Fibroblast of lung (primary cell): Measurements from ENCODE around the gene MYRF. TPM values are rescaled to one million over a fixed set of nuclear protein-coding genes. Genes with fewer than 3 reads are reported as not detected.

ENCODE experiments used
- DNase-seq, 2 donors: peaks; one replicate each; pipeline versions ENCODE4 v3.0.0 to v3.0.0-alpha.2; 2010; ENCODE audit warnings: low read depth in 2 of 2
- H2AFZ ChIP-seq: 2 replicates; pipeline ENCODE4 v1.5.1; 2012; ENCODE audit warnings: low read length, control low read depth, inconsistent platforms
- H3K27ac ChIP-seq: 2 replicates; pipeline ENCODE4 v1.5.1; 2011; ENCODE audit warnings: low read length, control low read depth; ENCODE audit not compliant: insufficient read depth
- H3K27me3 ChIP-seq: 2 replicates; pipeline ENCODE4 v1.5.1; 2011; ENCODE audit warnings: mild to moderate bottlenecking, low read length; ENCODE audit not compliant: control insufficient read depth, insufficient read depth
- H3K36me3 ChIP-seq: 2 replicates; pipeline ENCODE4 v1.5.1; 2011; ENCODE audit warnings: low read length; ENCODE audit not compliant: control insufficient read depth, insufficient read depth
- H3K4me1 ChIP-seq: 2 replicates; pipeline ENCODE4 v1.5.1; 2011; ENCODE audit warnings: low read length; ENCODE audit not compliant: control insufficient read depth, insufficient read depth; ENCODE audit errors: extremely low read depth
- H3K4me2 ChIP-seq: 2 replicates; pipeline ENCODE4 v1.5.1; 2011; ENCODE audit warnings: low read length, control low read depth; ENCODE audit not compliant: insufficient read depth; ENCODE audit errors: extremely low read depth
- H3K4me3 ChIP-seq, 4 experiments: fragments of 200-600 bp in 1 of 4; sonication (generic) in 1 of 4; replicated peaks in 1 of 4; 2 replicates each; pipeline ENCODE4 v1.5.1; 2011 to 2016; ENCODE audit warnings: low read length in 4 of 4, low read depth in 3 of 4, mild to moderate bottlenecking in 3 of 4, control low read depth in 2 of 4, inconsistent platforms in 1 of 4, mixed read lengths in 1 of 4; ENCODE audit not compliant: insufficient read depth in 1 of 4; ENCODE audit errors: control extremely low read depth in 1 of 4
- H3K79me2 ChIP-seq: 2 replicates; pipeline ENCODE4 v1.5.1; 2012; ENCODE audit warnings: mild to moderate bottlenecking, low read length, inconsistent platforms; ENCODE audit not compliant: control insufficient read depth, insufficient read depth
- H3K9ac ChIP-seq: 2 replicates; pipeline ENCODE4 v1.5.1; 2011; ENCODE audit warnings: mild to moderate bottlenecking, low read length, control low read depth; ENCODE audit not compliant: insufficient read depth
- H3K9me3 ChIP-seq: 2 replicates; pipeline ENCODE4 v1.5.1; 2012; ENCODE audit warnings: low read depth, low read length; ENCODE audit not compliant: control insufficient read depth, insufficient read depth
- H4K20me1 ChIP-seq: 2 replicates; pipeline ENCODE4 v1.5.1; 2011; ENCODE audit warnings: low read length; ENCODE audit not compliant: control insufficient read depth, insufficient read depth; ENCODE audit errors: extremely low read depth
- EZH2 ChIP-seq: IDR thresholded peaks from 2 replicates; pipeline ENCODE4 v1.5.1; 2012; ENCODE audit warnings: low read length, control low read depth, mild to moderate bottlenecking; ENCODE audit errors: missing control alignments
- polyA plus RNA-seq, 2 donors: library from polyadenylated mRNA; depleted of rRNA in 1 of 2; stranded (reverse) in 1 of 2; unstranded in 1 of 2; fragments of >200 nt; gene quantifications; 2 replicates each; pipeline ENCODE4 v1.2.1, GENCODE V29; 2011 to 2012; ENCODE audit warnings: missing spikeins in 1 of 2
- total RNA-seq: library from RNA; depleted of rRNA; stranded (reverse); fragments of >200 nt; gene quantifications from 2 replicates; pipeline ENCODE4 v1.2.1, GENCODE V29; 2014
- TF ChIP-seq, protein P1 (sequence below), 2 donors: IDR thresholded peaks in 1 of 2; conservative IDR thresholded peaks in 1 of 2; 1 replicate in 1 of 2; 2 replicates in 1 of 2; pipeline ENCODE4 v1.5.1; 2011 to 2012; ENCODE audit warnings: low read length in 2 of 2, control low read depth in 1 of 2, inconsistent platforms in 1 of 2, low read depth in 1 of 2, mild to moderate bottlenecking in 1 of 2

MYRF gene
- total and polyA plus RNA-seq, 2 donors (not counting 1 experiment from before 2014, with no cell fraction given) = 0.10 to 0.17 TPM

DNA sequence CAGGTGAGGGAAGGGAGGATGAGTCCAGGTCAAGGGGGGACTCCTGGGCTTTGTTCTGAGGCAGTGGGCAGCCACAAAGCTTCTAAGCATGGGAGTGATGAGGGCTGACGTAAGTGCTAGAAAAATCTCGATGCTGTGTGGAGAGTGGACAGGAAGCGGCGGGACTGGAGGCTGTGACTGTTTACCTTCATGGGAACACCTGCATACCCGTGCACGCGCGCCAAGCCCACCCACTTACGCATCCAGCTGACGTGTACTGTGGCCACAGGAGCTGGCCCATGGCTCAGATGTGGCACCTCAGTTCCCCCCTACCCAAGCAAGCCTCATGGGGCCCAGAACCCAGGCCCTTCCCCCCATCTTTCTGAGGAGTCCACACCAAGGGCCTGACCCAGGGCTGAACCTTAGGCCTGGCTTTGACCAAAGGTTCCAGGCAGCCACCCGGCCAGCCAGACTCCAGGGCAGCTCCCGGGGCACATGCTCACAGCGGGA, 14.0 kb downstream of the MYRF start:
- Histone ChIP-seq H3K27me3 (peaks cover 3% of the 10 kb centered on the region), H3K9me3 (no peaks in the 10 kb centered on the region), H3K4me3 (no peak overlapping the region), H3K36me3 (no peaks in the 10 kb centered on the region), H3K79me2 (no peaks in the 10 kb centered on the region), H3K27ac (no peak overlapping the region), H3K4me1 (no peaks in the 10 kb centered on the region), H2AFZ (no peak overlapping the region), H3K4me2 (no peak overlapping the region), H4K20me1 (no peaks in the 10 kb centered on the region), H3K9ac (no peak overlapping the region)
- TF ChIP-seq, protein P1, sequence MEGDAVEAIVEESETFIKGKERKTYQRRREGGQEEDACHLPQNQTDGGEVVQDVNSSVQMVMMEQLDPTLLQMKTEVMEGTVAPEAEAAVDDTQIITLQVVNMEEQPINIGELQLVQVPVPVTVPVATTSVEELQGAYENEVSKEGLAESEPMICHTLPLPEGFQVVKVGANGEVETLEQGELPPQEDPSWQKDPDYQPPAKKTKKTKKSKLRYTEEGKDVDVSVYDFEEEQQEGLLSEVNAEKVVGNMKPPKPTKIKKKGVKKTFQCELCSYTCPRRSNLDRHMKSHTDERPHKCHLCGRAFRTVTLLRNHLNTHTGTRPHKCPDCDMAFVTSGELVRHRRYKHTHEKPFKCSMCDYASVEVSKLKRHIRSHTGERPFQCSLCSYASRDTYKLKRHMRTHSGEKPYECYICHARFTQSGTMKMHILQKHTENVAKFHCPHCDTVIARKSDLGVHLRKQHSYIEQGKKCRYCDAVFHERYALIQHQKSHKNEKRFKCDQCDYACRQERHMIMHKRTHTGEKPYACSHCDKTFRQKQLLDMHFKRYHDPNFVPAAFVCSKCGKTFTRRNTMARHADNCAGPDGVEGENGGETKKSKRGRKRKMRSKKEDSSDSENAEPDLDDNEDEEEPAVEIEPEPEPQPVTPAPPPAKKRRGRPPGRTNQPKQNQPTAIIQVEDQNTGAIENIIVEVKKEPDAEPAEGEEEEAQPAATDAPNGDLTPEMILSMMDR (conservative IDR thresholded peaks at IDR 0.05 in 1 of 2, IDR thresholded peaks at IDR 0.05 in 1 of 2; ENCODE audit: low read depth in 1 of 2, low read length in 2 of 2) = no peak
- TF ChIP-seq EZH2 = no peak
- DNase-seq = peak; percentile 56 to 59

DNA sequence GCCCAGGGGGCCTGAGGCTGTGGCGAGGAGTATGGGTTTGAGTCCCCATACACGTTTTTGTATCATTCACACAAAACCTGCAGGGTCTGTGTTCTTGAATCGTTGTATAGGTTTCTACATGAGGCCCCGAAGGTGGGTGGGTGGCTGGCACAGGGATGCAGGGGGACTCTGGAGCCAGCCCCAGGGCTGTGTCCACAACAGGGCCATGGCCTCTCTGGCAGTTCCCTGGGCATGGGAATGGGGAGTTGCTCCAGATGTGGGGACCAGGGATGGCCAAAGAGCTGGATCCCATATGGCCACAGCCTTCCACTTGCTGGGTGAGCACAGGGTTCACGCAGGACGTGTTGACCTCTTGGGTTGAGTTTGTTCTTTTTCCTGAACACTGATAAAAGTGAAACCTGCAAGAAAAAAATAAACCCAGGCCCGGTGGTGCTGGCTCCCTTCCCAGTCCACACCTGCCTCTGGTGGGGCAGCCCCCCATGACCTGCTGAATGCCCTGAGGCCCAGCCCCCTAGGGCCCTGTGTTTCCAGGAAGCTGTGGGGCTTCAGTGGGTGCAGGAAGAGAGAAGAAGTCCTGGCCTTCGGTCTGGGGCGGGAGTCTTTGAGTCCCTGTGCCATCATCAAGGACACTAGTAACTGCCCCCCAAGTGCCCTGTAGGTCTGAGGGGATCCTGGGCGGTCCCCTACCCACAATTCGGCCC, 16.1 kb downstream of the MYRF start:
- no peak overlapping the region for H3K9ac ChIP-seq
- H3K4me1 ChIP-seq = no peaks in the 10 kb centered on the region
- no peaks in the 10 kb centered on the region for H3K9me3 ChIP-seq
- TF ChIP-seq, protein P1 (conservative IDR thresholded peaks at IDR 0.05 in 1 of 2, IDR thresholded peaks at IDR 0.05 in 1 of 2; ENCODE audit: low read depth in 1 of 2, low read length in 2 of 2) = no peak
- TF ChIP-seq EZH2 = no peak
- H3K4me3 ChIP-seq = no peak overlapping the region
- H3K27ac ChIP-seq = no peak overlapping the region
- H3K36me3 ChIP-seq = no peaks in the 10 kb centered on the region
- no peak overlapping the region for H2AFZ ChIP-seq
- H3K79me2 ChIP-seq = no peaks in the 10 kb centered on the region
- no peak for DNase-seq
- H3K4me2 ChIP-seq = no peak overlapping the region
- no peaks in the 10 kb centered on the region for H4K20me1 ChIP-seq
- H3K27me3 ChIP-seq = no peaks in the 10 kb centered on the region

DNA sequence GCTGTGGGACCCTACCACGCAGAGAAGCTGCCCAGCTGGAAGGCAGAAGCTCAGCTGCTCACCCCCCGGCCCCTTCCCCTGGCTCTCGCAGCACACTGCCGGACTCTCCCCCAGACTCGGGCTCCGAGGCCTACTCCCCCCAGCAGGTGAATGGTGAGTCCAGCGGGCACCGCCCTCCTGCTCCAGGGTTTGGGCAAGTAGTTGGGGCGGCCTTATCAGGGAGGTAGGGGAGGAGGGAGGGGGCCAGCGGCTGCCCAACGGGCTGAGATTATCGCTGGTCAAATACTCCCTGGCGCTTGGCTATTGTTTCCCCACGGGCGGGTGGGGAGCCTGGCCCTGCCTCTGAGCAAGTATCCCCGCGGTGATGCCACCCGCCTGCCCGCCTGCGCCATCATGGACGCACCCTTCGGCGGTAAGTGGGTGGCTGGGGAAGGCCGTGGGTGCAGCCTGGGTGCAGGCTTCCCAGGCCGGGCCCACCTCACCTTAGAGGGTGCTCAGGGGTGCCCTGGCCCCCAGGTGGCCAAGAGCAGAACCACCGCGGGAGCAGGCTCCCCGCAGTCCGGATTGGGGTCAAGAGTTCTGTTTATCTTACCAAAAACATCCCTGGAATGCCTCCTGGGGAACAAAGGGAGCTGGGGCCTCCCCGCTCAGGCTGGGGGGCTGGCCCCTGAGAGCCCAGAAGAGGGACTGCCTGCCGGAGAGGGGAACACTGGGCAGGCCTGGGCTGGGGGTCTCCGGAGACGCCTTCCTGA, 16.9 kb downstream of the MYRF start:
- no peak overlapping the region for H2AFZ ChIP-seq

More for the DNA sequence above, 16.9 kb downstream of the MYRF start:
- H4K20me1 ChIP-seq = no peaks in the 10 kb centered on the region
- H3K27me3 ChIP-seq = no peaks in the 10 kb centered on the region
- no peak overlapping the region for H3K9ac ChIP-seq
- no peaks in the 10 kb centered on the region for H3K9me3 ChIP-seq
- no peaks in the 10 kb centered on the region for H3K79me2 ChIP-seq
- H3K27ac ChIP-seq = no peak overlapping the region
- DNase-seq = peak; percentile 24 to 50
- TF ChIP-seq, protein P1 (conservative IDR thresholded peaks at IDR 0.05 in 1 of 2, IDR thresholded peaks at IDR 0.05 in 1 of 2; ENCODE audit: low read depth in 1 of 2, low read length in 2 of 2) = peak; percentile 9 to 38
- TF ChIP-seq EZH2 = no peak
- no peak overlapping the region for H3K4me3 ChIP-seq
- H3K36me3 ChIP-seq = no peaks in the 10 kb centered on the region
- no peaks in the 10 kb centered on the region for H3K4me1 ChIP-seq
- H3K4me2 ChIP-seq = no peak overlapping the region
